ENCODE results near the gene ZNF786. TPM values are rescaled to one million over a fixed set of nuclear protein-coding genes. Genes with fewer than 3 reads are reported as not detected.

Gene ZNF786
- total and polyA plus RNA-seq, 2 experiments from 2014 or later = 6.1 to 19.8 TPM

- Mint-ChIP-seq H3K4me3 (no peak overlapping the region), H3K9me3 (no peaks in the 10 kb centered on the region), H3K4me1 (no peaks in the 10 kb centered on the region), H3K27me3 (ENCODE audit: insufficient read depth, low read depth, poor library complexity) (peaks cover 7% of the 10 kb centered on the region), H3K36me3 (ENCODE audit: low read depth) (no peaks in the 10 kb centered on the region), H3K27ac (no peak overlapping the region)
- Histone ChIP-seq H3K4me2 (no peak overlapping the region), H3K4me1 (ENCODE audit: insufficient read depth) (no peaks in the 10 kb centered on the region), H3K27ac (ENCODE audit: low read depth) (no peak overlapping the region), H3F3A (replicated peaks; ENCODE audit: low read depth) (no peaks in the 10 kb centered on the region), H3K79me2 (replicated peaks; ENCODE audit: insufficient read depth) (no peaks in the 10 kb centered on the region), H3K27me3 (ENCODE audit: insufficient read depth) (no peaks in the 10 kb centered on the region), H3K9me2 (ENCODE audit: insufficient read depth) (no peaks in the 10 kb centered on the region), H2AFZ (no peak overlapping the region), H3K36me3 (ENCODE audit: insufficient read depth) (no peaks in the 10 kb centered on the region), H3K4me3 (no peak overlapping the region), H4K20me1 (replicated peaks; ENCODE audit: insufficient read depth) (no peaks in the 10 kb centered on the region)
- ATAC-seq = no peak
- DNase-seq (ENCODE audit: low spot score) = no peak
- TF ChIP-seq REST (IDR thresholded peaks at IDR 0.05; ENCODE audit: unreplicated experiment) = no peak
- no peak for TF ChIP-seq STAT1 (IDR thresholded peaks at IDR 0.05; ENCODE audit: unreplicated experiment)
- no peak for TF ChIP-seq CREB1 (CRISPR knock-in tag; IDR thresholded peaks at IDR 0.05; ENCODE audit: low read depth)
- TF ChIP-seq, protein P1, sequence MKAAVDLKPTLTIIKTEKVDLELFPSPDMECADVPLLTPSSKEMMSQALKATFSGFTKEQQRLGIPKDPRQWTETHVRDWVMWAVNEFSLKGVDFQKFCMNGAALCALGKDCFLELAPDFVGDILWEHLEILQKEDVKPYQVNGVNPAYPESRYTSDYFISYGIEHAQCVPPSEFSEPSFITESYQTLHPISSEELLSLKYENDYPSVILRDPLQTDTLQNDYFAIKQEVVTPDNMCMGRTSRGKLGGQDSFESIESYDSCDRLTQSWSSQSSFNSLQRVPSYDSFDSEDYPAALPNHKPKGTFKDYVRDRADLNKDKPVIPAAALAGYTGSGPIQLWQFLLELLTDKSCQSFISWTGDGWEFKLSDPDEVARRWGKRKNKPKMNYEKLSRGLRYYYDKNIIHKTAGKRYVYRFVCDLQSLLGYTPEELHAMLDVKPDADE (IDR thresholded peaks at IDR 0.05) = no peak
- TF ChIP-seq, protein P2, sequence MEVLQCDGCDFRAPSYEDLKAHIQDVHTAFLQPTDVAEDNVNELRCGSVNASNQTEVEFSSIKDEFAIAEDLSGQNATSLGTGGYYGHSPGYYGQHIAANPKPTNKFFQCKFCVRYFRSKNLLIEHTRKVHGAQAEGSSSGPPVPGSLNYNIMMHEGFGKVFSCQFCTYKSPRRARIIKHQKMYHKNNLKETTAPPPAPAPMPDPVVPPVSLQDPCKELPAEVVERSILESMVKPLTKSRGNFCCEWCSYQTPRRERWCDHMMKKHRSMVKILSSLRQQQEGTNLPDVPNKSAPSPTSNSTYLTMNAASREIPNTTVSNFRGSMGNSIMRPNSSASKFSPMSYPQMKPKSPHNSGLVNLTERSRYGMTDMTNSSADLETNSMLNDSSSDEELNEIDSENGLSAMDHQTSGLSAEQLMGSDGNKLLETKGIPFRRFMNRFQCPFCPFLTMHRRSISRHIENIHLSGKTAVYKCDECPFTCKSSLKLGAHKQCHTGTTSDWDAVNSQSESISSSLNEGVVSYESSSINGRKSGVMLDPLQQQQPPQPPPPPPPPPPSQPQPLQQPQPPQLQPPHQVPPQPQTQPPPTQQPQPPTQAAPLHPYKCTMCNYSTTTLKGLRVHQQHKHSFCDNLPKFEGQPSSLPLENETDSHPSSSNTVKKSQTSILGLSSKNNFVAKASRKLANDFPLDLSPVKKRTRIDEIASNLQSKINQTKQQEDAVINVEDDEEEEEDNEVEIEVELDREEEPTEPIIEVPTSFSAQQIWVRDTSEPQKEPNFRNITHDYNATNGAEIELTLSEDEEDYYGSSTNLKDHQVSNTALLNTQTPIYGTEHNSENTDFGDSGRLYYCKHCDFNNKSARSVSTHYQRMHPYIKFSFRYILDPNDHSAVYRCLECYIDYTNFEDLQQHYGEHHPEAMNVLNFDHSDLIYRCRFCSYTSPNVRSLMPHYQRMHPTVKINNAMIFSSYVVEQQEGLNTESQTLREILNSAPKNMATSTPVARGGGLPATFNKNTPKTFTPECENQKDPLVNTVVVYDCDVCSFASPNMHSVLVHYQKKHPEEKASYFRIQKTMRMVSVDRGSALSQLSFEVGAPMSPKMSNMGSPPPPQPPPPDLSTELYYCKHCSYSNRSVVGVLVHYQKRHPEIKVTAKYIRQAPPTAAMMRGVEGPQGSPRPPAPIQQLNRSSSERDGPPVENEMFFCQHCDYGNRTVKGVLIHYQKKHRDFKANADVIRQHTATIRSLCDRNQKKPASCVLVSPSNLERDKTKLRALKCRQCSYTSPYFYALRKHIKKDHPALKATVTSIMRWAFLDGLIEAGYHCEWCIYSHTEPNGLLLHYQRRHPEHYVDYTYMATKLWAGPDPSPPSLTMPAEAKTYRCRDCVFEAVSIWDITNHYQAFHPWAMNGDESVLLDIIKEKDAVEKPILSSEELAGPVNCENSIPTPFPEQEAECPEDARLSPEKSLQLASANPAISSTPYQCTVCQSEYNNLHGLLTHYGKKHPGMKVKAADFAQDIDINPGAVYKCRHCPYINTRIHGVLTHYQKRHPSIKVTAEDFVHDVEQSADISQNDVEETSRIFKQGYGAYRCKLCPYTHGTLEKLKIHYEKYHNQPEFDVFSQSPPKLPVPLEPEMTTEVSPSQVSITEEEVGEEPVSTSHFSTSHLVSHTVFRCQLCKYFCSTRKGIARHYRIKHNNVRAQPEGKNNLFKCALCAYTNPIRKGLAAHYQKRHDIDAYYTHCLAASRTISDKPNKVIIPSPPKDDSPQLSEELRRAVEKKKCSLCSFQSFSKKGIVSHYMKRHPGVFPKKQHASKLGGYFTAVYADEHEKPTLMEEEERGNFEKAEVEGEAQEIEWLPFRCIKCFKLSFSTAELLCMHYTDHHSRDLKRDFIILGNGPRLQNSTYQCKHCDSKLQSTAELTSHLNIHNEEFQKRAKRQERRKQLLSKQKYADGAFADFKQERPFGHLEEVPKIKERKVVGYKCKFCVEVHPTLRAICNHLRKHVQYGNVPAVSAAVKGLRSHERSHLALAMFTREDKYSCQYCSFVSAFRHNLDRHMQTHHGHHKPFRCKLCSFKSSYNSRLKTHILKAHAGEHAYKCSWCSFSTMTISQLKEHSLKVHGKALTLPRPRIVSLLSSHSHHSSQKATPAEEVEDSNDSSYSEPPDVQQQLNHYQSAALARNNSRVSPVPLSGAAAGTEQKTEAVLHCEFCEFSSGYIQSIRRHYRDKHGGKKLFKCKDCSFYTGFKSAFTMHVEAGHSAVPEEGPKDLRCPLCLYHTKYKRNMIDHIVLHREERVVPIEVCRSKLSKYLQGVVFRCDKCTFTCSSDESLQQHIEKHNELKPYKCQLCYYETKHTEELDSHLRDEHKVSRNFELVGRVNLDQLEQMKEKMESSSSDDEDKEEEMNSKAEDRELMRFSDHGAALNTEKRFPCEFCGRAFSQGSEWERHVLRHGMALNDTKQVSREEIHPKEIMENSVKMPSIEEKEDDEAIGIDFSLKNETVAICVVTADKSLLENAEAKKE (CRISPR knock-in tag; IDR thresholded peaks at IDR 0.05) = no peak
- TF ChIP-seq ZNF114 (CRISPR knock-in tag; IDR thresholded peaks at IDR 0.05) = no peak
- TF ChIP-seq POLR2AphosphoS5 (IDR thresholded peaks at IDR 0.05; ENCODE audit: low read depth) = no peak
- no peak for TF ChIP-seq EZH2phosphoT487 (IDR thresholded peaks at IDR 0.05; ENCODE audit: unreplicated experiment)
- no peak for TF ChIP-seq JUNB (IDR thresholded peaks at IDR 0.05; ENCODE audit: unreplicated experiment)
- TF ChIP-seq EZH2 (IDR thresholded peaks at IDR 0.05; ENCODE audit: low read depth, unreplicated experiment) = no peak
- TF ChIP-seq ZNF331 (CRISPR knock-in tag; IDR thresholded peaks at IDR 0.05; ENCODE audit: low read depth) = no peak
- no peak for TF ChIP-seq NANOG (IDR thresholded peaks at IDR 0.05; ENCODE audit: borderline replicate concordance)
- TF ChIP-seq, protein P3, sequence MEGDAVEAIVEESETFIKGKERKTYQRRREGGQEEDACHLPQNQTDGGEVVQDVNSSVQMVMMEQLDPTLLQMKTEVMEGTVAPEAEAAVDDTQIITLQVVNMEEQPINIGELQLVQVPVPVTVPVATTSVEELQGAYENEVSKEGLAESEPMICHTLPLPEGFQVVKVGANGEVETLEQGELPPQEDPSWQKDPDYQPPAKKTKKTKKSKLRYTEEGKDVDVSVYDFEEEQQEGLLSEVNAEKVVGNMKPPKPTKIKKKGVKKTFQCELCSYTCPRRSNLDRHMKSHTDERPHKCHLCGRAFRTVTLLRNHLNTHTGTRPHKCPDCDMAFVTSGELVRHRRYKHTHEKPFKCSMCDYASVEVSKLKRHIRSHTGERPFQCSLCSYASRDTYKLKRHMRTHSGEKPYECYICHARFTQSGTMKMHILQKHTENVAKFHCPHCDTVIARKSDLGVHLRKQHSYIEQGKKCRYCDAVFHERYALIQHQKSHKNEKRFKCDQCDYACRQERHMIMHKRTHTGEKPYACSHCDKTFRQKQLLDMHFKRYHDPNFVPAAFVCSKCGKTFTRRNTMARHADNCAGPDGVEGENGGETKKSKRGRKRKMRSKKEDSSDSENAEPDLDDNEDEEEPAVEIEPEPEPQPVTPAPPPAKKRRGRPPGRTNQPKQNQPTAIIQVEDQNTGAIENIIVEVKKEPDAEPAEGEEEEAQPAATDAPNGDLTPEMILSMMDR (conservative IDR thresholded peaks at IDR 0.05; ENCODE audit: low read depth in 2 of 2) = no peak
Observed at GRCh38 chr7:149053885-149054284, 36.6 kb downstream of the ZNF786 start.
